ENCODE measurements around the gene CAMTA1.

The CAMTA1 gene

DNA sequence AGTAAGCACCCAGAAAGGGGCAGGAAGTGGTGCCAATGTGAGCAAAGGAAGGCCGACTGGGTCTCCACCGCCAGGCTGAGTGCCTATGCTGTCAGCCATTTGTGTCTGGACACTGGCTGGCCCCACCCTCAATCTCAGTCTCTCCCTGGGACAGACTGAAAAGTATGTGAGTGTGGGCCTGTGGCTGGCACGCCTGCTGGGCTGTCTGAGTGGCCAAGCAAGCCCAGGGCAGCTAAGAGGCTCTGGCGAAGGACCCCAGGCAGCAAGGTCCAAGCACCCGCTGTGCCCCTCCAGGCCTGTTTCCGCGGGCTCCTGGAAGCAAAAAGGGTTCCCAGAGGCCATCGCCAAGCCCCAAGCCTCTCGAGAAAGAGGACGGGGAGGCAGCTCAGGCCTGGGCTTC, 892.6 kb downstream of the CAMTA1 start:
- Histone ChIP-seq H3K4me3 (ENCODE audit: extremely low read depth, insufficient read depth, low read length, poor library complexity, severe bottlenecking) (no peak overlapping the region), H3K36me3 (ENCODE audit: control insufficient read depth, insufficient read depth, low read length) (no peaks in the 10 kb centered on the region), H3K4me1 (ENCODE audit: control insufficient read depth, insufficient read depth, low read length, poor library complexity, severe bottlenecking) (peaks cover 4% of the 10 kb centered on the region), H3K9me3 (ENCODE audit: control insufficient read depth, low read length) (no peaks in the 10 kb centered on the region), H3K27ac (ENCODE audit: low read depth, low read length, severe bottlenecking) (no peak overlapping the region)
- 81 to 86% methylated on average over 10 of the region's 10 CpGs for WGBS, 2 experiments (ENCODE audit: insufficient coverage in 2 of 2)

GRCh38 chr1:7678491-7679158, 893.4 kb downstream of the CAMTA1 start:
- Histone ChIP-seq H3K4me1 (ENCODE audit: control insufficient read depth, insufficient read depth, low read length, poor library complexity, severe bottlenecking) (peaks cover 4% of the 10 kb centered on the region), H3K36me3 (ENCODE audit: control insufficient read depth, insufficient read depth, low read length) (no peaks in the 10 kb centered on the region), H3K4me3 (ENCODE audit: extremely low read depth, insufficient read depth, low read length, poor library complexity, severe bottlenecking) (no peak overlapping the region), H3K27ac (ENCODE audit: low read depth, low read length, severe bottlenecking) (no peak overlapping the region), H3K9me3 (ENCODE audit: control insufficient read depth, low read length) (no peaks in the 10 kb centered on the region)
- 95 to 98% methylated on average over 5 to 6 of the region's 9 CpGs for WGBS, 2 experiments (ENCODE audit: insufficient coverage in 2 of 2)

DNA sequence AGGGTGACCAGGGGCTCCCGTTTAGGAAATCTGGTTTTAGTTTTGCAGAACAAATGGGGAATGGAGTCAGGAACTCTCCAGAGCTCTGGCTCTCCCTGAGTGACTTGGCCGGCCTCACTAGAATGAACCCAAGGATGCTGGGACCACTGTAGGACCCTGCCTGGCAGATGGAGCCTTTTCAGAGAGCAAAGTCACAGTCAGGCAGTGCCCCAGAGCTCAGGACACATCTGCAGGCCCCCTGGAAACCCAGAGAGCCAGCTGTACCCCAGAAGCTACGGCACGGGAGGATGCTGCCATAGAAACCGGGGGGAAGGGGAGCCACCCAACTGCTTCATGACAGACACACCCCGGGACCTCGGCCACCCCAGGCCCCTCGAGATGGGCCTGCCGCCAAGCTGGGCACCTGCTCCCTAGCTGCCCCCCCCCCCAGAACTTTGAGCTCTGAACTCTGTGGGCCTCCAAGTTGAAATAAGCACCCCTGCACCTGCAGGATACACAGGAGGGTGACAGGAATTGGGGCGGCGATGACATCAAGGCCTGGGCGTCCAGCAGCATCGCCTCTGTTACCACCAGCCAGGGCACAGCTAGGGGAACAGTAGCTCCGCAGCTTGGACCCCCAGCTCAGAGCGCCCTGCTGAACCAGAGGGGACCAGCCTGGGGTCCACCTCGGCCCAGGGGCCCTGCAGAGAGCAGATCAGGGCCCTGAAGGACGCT, 894.1 kb downstream of the CAMTA1 start:
- Histone ChIP-seq H3K4me1 (ENCODE audit: control insufficient read depth, insufficient read depth, low read length, poor library complexity, severe bottlenecking) (peaks cover 4% of the 10 kb centered on the region), H3K36me3 (ENCODE audit: control insufficient read depth, insufficient read depth, low read length) (no peaks in the 10 kb centered on the region), H3K27ac (ENCODE audit: low read depth, low read length, severe bottlenecking) (no peak overlapping the region), H3K9me3 (ENCODE audit: control insufficient read depth, low read length) (no peaks in the 10 kb centered on the region), H3K4me3 (ENCODE audit: extremely low read depth, insufficient read depth, low read length, poor library complexity, severe bottlenecking) (peak overlapping the region; percentile 53)
- WGBS, 2 experiments (ENCODE audit: insufficient coverage in 2 of 2), result 88 to 93% methylated on average over 13 to 14 of the region's 17 CpGs

DNA sequence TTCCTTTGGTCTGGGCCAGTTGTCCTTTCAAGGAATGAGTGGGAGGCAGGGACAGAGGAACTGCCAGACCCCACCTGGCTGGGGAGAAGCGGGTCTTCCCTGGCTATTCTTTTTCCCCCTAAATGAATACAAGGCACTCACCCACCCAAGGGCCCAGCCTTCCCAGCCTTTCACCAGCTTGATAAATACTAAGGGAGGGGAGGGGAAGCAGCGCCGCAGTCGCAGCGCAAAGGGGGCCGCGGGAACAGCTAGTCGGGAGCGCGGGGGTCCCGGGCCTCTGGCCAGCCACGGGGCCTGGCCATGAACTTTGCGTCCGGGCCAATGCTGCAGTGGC, 894.6 kb downstream of the CAMTA1 start:
- Histone ChIP-seq H3K4me3 (ENCODE audit: extremely low read depth, insufficient read depth, low read length, poor library complexity, severe bottlenecking) (peak overlapping the region; percentile 53), H3K4me1 (ENCODE audit: control insufficient read depth, insufficient read depth, low read length, poor library complexity, severe bottlenecking) (peaks cover 4% of the 10 kb centered on the region), H3K27ac (ENCODE audit: low read depth, low read length, severe bottlenecking) (peak overlapping the region; percentile 8), H3K36me3 (ENCODE audit: control insufficient read depth, insufficient read depth, low read length) (no peaks in the 10 kb centered on the region), H3K9me3 (ENCODE audit: control insufficient read depth, low read length) (no peaks in the 10 kb centered on the region)
- WGBS, 2 experiments (ENCODE audit: insufficient coverage in 2 of 2), result 2% methylated on average over 13 of the region's 14 CpGs; no CpG with 5 or more reads in 1 of the 2 experiments

DNA sequence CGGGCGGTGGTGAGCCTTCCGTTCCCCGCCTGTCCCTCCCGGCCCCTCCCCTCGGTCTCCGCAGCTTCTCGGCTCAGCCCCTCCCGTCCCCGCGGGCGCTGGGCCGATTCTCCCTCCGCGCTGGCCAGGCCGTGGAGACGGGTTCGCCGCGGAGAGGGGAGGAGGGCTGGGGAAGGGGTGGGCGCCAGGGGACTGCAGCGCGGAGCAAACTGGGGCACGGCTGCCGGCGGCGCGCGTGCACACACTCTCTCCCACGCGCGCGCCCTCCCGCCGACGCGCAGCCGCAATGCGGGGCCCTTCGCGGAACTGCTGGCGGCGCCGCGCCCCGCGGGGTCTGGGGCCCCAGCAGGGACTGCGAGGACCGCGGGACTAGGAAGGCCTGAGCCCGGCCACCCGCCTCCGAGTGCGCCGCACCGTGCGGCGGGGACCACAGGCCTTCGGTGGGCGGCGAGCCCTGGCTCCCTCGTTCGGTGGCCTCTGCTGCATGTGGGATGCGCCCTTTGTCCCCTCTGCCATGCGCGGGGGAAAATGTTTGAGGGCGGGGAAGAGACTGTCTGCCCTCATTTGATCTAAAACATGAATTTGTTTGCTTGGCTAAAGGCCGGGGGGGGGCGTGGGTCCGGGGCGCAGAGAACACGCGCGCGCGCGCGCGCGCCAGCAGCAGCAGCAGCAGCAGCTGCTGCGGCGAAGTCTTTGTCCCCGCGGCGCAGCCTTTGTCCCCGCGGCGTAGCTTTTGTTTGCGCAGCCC, 895.1 kb downstream of the CAMTA1 start:
- Histone ChIP-seq H3K4me1 (ENCODE audit: control insufficient read depth, insufficient read depth, low read length, poor library complexity, severe bottlenecking) (peaks cover 4% of the 10 kb centered on the region), H3K27ac (ENCODE audit: low read depth, low read length, severe bottlenecking) (peak overlapping the region; percentile 73), H3K4me3 (ENCODE audit: extremely low read depth, insufficient read depth, low read length, poor library complexity, severe bottlenecking) (peak overlapping the region; percentile 53), H3K9me3 (ENCODE audit: control insufficient read depth, low read length) (no peaks in the 10 kb centered on the region), H3K36me3 (ENCODE audit: control insufficient read depth, insufficient read depth, low read length) (no peaks in the 10 kb centered on the region)
- WGBS, 2 experiments (ENCODE audit: insufficient coverage in 2 of 2), result 0 to 1% methylated on average over 54 to 71 of the region's 89 CpGs

- Histone ChIP-seq H3K36me3 (ENCODE audit: control insufficient read depth, insufficient read depth, low read length) (no peaks in the 10 kb centered on the region), H3K9me3 (ENCODE audit: control insufficient read depth, low read length) (no peaks in the 10 kb centered on the region), H3K4me1 (ENCODE audit: control insufficient read depth, insufficient read depth, low read length, poor library complexity, severe bottlenecking) (peaks cover 4% of the 10 kb centered on the region), H3K27ac (ENCODE audit: low read depth, low read length, severe bottlenecking) (peak overlapping the region; percentile 73), H3K4me3 (ENCODE audit: extremely low read depth, insufficient read depth, low read length, poor library complexity, severe bottlenecking) (peak overlapping the region; percentile 53)
- WGBS, 2 experiments (ENCODE audit: insufficient coverage in 2 of 2), result 4 to 5% methylated on average over 8 to 12 of the region's 16 CpGs
Measured at GRCh38 chr1:7680955-7681268, 895.7 kb downstream of the CAMTA1 start.

DNA sequence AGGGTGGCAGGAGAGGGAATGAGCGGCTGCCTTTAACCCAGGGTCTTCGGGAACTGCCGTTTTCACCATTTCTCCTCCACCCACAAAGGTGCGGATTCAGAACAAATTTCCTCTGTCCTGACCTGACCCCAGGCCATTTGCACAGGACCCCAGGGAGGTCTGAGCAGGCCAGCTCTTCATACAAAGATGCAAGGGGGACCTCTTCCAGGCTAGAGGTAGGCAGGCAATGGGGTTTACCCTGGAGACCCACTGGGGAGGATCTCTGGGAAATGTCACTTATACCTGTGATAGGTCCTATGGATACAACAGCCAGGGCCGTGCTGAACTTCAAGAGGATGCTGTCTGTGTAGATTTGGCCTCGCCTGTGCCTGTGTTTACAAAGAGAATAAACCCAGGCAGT, 896.1 kb downstream of the CAMTA1 start:
- Histone ChIP-seq H3K36me3 (ENCODE audit: control insufficient read depth, insufficient read depth, low read length) (no peaks in the 10 kb centered on the region), H3K27ac (ENCODE audit: low read depth, low read length, severe bottlenecking) (no peak overlapping the region), H3K9me3 (ENCODE audit: control insufficient read depth, low read length) (no peaks in the 10 kb centered on the region), H3K4me1 (ENCODE audit: control insufficient read depth, insufficient read depth, low read length, poor library complexity, severe bottlenecking) (peaks cover 4% of the 10 kb centered on the region), H3K4me3 (ENCODE audit: extremely low read depth, insufficient read depth, low read length, poor library complexity, severe bottlenecking) (no peak overlapping the region)
- 84 to 85% methylated on average over 4 to 5 of the region's 6 CpGs for WGBS, 2 experiments (ENCODE audit: insufficient coverage in 2 of 2)

GRCh38 chr1:7683521-7683920, 898.3 kb downstream of the CAMTA1 start:
- Histone ChIP-seq H3K27ac (ENCODE audit: low read depth, low read length, severe bottlenecking) (no peak overlapping the region), H3K4me3 (ENCODE audit: extremely low read depth, insufficient read depth, low read length, poor library complexity, severe bottlenecking) (no peak overlapping the region), H3K36me3 (ENCODE audit: control insufficient read depth, insufficient read depth, low read length) (no peaks in the 10 kb centered on the region), H3K9me3 (ENCODE audit: control insufficient read depth, low read length) (no peaks in the 10 kb centered on the region), H3K4me1 (ENCODE audit: control insufficient read depth, insufficient read depth, low read length, poor library complexity, severe bottlenecking) (peaks cover 4% of the 10 kb centered on the region)
- 90 to 95% methylated on average over 15 of the region's 15 CpGs for WGBS, 2 experiments (ENCODE audit: insufficient coverage in 2 of 2)

GRCh38 chr1:7684132-7684531, 898.9 kb downstream of the CAMTA1 start:
- Histone ChIP-seq H3K27ac (ENCODE audit: low read depth, low read length, severe bottlenecking) (no peak overlapping the region), H3K4me3 (ENCODE audit: extremely low read depth, insufficient read depth, low read length, poor library complexity, severe bottlenecking) (no peak overlapping the region), H3K9me3 (ENCODE audit: control insufficient read depth, low read length) (no peaks in the 10 kb centered on the region), H3K4me1 (ENCODE audit: control insufficient read depth, insufficient read depth, low read length, poor library complexity, severe bottlenecking) (peaks cover 4% of the 10 kb centered on the region), H3K36me3 (ENCODE audit: control insufficient read depth, insufficient read depth, low read length) (no peaks in the 10 kb centered on the region)
- 83 to 91% methylated on average over 8 of the region's 8 CpGs for WGBS, 2 experiments (ENCODE audit: insufficient coverage in 2 of 2)

- Histone ChIP-seq H3K9me3 (ENCODE audit: control insufficient read depth, low read length) (no peaks in the 10 kb centered on the region), H3K36me3 (ENCODE audit: control insufficient read depth, insufficient read depth, low read length) (no peaks in the 10 kb centered on the region), H3K4me1 (ENCODE audit: control insufficient read depth, insufficient read depth, low read length, poor library complexity, severe bottlenecking) (no peaks in the 10 kb centered on the region), H3K4me3 (ENCODE audit: extremely low read depth, insufficient read depth, low read length, poor library complexity, severe bottlenecking) (no peak overlapping the region), H3K27ac (ENCODE audit: low read depth, low read length, severe bottlenecking) (no peak overlapping the region)
- 94 to 95% methylated on average over 21 to 25 of the region's 29 CpGs for WGBS, 2 experiments (ENCODE audit: insufficient coverage in 2 of 2)
Measured at GRCh38 chr1:7684861-7685635, 899.8 kb downstream of the CAMTA1 start.
